ENCODE data around the gene SERINC5.
A peak's percentile ranks its signal among the peaks of the same experiment; 100 is the strongest.

Gene SERINC5

GRCh38 chr5:80091792-80092192 is 164.1 kb downstream of the SERINC5 start:
- DNase-seq = peak; percentile 70

- DNase-seq = no peak
Measured at GRCh38 chr5:80090884-80091166, 165.0 kb downstream of the SERINC5 start.

DNA sequence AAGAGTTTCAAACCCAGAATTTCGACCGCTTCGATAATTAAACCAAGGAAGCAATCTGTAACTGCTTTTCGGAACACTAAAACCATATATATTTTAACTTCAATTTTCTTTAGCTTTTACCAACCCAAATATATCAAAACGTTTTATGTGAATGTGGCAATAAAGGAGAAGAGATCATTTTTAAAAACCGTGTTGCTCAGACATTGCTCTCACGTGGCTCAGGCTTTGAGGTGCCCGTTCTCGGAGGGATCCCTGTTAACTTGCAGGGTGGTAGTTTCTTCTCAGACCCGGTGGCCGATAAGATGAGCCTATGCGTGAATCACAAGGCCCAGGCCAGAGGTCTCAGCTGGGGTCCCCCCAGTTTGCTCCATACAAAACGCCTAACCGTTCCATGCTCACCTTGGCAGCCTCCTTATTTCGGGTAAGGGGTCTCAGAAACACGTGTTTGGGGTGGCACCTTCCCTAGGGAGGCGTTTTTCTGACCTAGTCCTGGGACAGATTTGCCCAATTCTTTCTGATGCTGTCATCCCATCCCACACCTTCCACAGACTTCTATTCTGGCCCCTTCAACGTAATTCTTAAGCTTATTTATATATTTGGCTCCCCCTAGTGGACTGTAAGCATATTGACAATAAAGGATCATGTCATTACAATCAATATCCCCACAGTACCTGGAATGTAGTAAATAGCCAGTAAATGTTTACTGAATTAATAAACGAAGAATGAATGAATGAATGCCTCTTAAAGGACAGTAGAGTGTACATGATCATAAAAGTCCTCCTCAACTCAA is 172.6 kb downstream of the SERINC5 start:
- peak; percentile 80 for DNase-seq

DNA sequence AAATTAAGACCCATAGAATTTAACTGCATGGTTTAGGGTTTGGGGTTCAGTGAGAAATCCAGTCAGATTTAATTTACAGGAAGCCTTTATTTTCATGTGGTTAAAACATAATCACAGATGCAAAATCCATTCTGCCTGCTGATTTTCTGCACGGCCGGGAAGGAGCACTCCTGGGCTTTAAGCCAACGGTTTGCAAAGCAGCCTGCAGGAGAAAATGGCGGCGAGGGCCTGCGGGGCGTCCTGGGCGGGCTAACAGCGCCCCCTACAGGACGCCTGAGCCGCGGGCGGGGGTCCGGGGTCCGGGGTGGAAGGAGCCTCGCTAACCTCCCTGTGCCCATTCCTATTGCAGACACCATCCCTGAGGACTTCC is 173.1 kb downstream of the SERINC5 start:
- DNase-seq = peak; percentile 86

DNA sequence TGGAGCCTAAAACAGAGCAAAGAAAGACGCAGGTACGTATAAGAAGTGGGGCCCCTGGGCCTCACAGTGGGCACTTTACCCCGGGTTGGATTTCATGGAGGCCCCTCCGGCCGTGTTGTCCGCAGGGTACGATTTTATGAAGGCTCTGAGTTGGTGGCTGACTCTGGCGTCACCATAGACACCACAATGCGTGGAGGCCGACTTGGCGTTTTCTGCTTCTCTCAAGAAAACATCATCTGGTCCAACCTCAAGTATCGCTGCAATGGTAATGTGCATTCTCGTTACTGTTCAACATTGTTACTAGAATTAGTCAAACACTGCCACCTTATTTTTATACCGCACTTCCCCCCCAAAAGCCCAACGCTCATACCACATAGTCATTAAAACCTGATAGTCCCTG is 173.6 kb downstream of the SERINC5 start:
- DNase-seq = peak; percentile 49

- DNase-seq = peak; percentile 11
Measured at GRCh38 chr5:80078921-80079320, 176.9 kb downstream of the SERINC5 start.

DNA sequence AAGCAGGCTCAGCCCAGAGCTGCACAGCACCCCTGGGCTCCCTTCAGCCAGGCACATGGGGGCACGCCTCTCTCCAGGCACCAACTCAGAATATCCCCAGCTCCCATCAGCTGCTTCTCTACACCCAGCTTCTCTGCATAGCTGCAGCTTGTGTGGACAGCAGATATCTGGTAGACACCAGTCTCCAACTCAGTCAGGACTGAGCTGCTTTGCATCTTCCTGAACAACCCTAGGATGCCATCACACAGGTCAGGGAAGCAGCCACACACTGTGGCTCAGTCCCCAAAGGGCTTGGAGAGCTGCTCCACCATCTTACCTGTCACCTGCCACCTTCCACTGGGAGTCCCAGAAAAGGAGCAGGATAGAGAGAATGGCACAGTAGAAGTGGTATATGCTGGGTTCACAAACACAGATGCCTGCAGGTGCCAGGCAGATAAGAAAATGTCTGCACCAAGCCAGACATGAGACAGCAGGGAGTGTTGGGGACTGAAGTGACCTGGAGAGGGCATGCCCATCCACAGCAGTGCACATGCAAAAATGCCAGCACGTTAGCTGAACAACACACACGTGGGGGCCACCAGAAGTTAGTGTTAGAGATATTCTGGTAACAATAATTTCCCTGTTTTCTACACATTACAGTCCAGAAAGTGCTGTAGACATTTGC is 178.7 kb downstream of the SERINC5 start:
- peak; percentile 32 for DNase-seq

GRCh38 chr5:80076131-80077050 is 179.5 kb downstream of the SERINC5 start:
- DNase-seq = no peak

- DNase-seq = no peak
Measured at GRCh38 chr5:80072103-80073073, 183.5 kb downstream of the SERINC5 start.

DNA sequence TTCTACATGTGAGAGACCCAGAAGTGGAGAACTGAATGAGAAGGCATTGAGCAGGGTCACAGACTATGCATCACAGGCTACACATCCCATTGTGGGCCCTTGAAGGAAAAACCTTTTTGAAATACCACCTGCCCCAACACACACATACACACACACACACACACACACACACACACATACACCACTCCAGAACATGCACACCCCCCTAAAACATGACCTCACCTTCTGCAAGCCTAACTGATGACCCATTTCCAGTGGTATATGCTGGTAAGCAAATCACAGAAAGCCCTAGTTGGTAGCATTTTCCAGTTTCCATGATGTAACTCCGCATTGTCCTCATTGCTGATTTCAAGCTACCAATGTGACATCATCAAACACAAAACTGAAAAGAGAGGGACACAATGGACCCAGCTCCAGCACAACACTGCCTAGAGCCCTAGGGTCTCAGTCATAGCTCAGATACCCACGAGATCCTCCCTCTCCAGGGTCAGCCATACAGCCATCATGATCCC is 184.3 kb downstream of the SERINC5 start:
- DNase-seq = no peak

DNA sequence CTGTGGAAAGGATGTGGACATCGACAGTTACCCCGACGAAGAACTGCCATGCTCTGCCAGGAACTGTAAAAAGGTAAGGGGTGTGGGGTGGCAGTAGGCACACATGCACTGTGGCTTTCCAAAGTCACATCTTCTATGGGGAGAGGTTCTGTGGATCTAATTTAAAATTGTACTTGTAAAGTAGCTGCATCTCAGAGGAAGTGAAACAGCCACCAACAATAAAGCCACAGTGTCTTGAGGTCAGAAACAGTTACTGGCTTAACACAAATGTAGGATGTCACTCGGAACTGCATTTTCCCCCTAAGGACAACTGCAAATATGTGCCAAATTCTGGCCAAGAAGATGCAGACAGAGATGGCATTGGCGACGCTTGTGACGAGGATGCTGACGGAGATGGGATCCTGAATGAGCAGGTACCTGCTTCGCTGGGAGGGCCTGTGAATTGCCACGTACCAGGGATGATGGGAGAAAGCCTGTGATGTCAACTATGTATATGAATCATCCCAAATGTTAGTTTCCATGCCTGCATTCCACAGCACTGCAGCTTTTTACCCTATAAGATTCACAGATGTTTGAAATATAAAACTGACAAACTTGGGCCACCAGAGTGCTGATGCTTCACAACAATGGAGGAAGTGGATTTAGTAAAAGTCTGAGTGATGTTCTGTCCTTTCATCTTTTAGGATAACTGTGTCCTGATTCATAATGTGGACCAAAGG is 185.4 kb downstream of the SERINC5 start:
- no peak for DNase-seq

DNA sequence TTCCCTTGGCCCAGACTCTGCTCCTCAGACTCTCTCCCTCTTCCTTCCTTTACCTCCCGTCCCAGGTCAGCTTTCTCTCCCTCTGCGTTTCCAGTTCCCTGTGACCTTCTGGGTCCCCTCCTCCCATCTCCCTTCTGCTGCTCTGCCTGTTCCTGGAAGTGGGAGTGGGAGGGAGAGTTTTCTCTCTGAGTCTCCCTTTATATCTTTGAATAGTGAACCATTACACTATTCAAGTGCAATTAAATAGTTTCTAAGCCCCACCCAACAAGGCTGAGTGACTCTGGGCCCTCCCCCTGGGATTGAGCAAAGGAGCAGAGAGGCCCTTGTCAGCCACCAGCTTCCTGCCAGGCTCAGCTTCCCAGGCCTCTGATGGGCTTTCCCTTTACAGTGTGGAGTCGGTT is 185.9 kb downstream of the SERINC5 start:
- no peak for DNase-seq

DNA sequence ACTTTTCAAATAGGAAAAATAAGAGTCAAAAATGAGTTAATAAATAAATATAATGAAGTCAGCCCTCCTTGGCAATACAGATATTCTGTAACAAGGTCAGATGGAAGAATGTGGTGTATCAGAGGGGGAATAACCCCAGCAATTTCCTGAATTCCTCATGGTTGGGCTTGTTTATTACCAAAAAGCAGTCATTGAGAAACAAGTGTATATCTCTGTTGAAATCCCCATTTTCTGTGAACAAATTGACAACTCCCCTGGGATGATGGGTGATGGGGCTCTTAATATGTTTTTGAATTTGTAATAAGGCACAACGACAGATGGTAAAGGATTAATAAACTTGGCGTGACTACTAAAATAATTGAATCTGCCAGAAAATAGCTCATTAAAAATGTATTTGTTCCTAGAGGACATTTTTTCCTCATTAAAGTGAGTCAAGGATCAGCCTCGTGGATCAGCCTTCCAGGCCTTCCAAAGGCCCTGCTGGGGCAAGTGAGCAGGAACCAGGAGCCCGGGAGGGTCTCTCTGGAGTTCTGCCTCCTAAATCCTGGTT is 186.5 kb downstream of the SERINC5 start:
- DNase-seq = no peak

DNA sequence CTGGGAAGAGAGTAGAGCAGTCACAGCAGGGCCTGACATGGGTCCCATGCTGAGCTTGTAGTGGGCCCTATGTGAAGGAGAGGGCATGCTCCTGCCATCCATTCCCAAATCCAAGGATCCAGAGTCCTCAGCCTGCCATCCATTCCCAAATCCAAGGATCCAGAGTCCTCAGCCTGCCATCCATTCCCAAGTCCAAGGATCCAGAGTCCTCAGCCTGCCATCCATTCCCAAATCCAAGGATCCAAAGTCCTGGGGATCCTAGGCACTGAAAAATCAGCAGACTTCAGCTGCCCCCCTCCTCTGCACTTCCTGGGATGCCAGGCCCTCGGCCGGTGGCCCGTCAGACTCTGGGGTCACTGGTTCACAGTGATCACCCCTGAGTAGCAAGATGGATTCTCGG is 187.1 kb downstream of the SERINC5 start:
- no peak for DNase-seq

DNA sequence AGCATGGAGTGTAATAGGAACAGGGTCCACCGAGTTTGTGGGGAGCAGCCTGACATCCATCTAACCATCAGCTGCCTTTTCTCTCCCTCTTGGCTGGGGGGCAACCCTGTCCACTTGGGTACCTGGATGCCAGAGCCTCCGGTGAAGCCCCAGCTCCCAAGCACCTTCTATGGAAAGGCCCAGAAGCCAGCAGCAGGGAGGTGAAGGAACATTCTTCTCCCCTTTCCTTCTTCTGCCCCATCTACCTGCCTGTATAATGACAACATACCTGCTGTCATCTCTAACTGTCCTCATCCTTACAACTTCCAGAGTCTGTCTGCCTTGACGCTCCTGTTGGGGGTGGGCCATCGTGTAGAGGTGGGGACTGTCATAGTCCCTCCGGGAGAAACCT is 187.6 kb downstream of the SERINC5 start:
- no peak for DNase-seq

- DNase-seq = no peak
Measured at GRCh38 chr5:80067531-80068245, 188.2 kb downstream of the SERINC5 start.

DNA sequence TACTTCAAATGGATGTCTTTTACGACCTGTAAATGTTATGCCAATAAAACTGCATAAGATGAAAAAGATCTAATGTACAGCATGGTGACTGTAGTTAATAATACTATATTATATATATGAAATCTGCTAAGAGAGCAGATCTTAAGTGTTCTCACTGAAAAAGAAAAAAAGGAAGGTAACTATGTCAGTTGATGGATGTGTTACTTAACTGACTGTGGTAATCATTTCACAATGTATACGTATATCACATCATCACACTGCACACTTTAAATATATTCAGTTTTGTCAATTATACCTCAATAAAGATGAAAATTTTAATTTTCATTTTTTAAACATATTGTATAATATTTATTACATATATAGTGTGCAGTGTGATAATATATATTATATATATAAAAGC is 188.8 kb downstream of the SERINC5 start:
- DNase-seq = no peak

GRCh38 chr5:80064124-80064523 is 191.7 kb downstream of the SERINC5 start:
- DNase-seq = no peak
